Measurements from ENCODE around the gene RXRA. TPM values are rescaled to one million over a fixed set of nuclear protein-coding genes. Genes with fewer than 3 reads are reported as not detected.

The RXRA gene
- total RNA-seq, 1 donor from 2014 or later: 89.0 TPM

DNA sequence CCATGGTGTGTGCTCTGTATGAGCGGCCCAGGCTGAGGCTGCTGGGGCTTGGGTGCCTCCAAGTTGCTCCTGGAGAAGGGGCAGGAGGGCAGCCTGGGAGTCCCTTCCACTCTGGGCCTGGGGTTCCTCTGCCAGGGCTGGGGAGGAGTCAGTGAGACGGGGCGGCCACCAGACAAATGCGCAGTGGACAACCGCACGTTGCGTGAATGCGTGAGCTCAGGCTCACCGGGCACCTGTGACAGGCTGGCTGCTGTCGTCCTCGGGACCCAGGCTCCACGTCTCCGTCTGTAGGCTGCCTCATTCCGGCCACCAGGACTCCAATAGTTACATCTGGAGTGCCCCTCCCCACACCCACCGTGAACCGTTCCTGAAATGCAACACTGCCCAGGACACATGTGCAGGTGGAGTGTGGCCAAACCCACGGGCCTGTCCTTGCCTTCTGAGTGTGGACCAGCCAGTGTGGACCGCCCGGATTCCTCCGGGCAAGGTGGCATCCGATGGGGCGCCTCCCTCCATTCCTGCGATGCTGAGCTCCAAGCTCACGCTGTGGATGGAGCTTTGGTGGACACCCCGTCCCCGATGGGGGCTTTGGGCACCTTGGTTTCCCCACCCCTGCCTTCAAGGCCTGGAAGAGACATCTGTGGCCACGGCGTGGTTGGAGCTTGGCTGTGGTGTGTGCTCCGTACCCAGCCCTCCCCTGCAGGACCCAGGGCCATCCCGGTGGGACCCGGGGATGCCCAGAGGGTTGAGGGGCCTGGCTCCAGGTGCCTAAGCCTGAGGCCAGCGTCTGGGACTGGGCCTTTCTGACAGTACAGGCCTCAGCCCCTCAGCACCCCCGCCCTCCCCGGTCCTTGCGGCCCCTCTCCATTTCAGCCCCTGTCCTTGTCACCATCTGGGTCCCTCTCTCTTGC lies 34.0 kb upstream of the RXRA start:
- intact Hi-C loops (cut with DNase I): no loop called here
- DNase-seq: peak; percentile 33
- ATAC-seq (ENCODE audit: poor library complexity): no peak

DNA sequence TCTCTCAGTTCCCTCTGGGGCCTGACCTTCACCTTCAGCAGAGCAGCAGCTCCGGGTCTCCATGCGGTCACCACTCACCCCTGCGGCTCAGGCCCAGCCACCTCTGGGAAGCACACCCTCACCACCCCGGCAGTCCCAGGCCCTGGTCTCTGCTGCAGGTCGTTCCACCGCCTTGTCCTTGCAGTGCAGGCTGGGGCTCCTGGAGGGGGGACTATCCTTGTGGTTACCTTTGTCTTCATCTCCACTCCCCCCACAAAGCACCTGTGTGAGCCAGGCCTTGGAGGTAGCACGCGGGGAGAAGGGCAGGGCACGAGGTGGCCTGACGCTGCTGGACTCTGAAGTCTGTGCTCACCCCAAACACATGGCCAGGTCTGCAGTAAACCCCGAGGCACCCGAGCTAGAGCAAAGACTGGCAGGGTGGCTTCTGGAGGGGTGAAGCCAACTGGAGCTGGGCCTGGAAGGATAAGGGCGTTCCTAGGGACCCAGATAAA lies 33.2 kb upstream of the RXRA start:
- intact Hi-C loops (cut with DNase I): no loop called here
- no peak for ATAC-seq (ENCODE audit: poor library complexity)
- DNase-seq: peak; percentile 22

DNA sequence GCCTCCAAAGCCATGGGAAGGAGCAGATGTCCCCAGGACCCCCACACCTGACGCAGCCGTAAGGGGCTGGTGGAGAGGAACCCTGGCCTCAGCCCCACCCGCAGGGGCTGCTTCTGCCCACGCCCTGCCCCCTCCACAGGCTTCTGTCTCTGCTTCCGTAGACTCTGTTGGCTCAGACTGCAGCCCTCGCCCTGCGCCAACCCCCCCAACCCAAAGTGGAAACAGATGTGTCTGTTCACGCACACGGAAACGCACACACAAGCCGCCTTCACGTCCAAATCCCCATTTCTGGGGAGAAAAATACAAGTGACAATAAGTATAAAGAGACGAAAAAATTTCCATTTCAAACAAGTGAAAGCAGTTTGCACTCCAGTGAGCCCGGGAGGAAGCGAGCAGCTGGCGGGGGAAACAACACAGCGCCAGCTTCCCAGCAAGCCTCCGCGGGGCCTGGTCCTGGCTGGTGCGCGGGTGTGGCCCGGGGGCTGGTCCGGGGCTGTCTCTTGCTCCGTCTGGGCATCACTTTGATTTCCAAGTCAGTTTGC lies 32.6 kb upstream of the RXRA start:
- ATAC-seq (ENCODE audit: poor library complexity): peak; percentile 43
- intact Hi-C loops (cut with DNase I): no loop called here
- peak; percentile 55 for DNase-seq

GRCh38 chr9:134294153-134295071 lies 31.8 kb upstream of the RXRA start:
- intact Hi-C loops (cut with DNase I): no loop called here
- DNase-seq (peak; percentile 81), ATAC-seq (ENCODE audit: poor library complexity) (peak; percentile 64)

DNA sequence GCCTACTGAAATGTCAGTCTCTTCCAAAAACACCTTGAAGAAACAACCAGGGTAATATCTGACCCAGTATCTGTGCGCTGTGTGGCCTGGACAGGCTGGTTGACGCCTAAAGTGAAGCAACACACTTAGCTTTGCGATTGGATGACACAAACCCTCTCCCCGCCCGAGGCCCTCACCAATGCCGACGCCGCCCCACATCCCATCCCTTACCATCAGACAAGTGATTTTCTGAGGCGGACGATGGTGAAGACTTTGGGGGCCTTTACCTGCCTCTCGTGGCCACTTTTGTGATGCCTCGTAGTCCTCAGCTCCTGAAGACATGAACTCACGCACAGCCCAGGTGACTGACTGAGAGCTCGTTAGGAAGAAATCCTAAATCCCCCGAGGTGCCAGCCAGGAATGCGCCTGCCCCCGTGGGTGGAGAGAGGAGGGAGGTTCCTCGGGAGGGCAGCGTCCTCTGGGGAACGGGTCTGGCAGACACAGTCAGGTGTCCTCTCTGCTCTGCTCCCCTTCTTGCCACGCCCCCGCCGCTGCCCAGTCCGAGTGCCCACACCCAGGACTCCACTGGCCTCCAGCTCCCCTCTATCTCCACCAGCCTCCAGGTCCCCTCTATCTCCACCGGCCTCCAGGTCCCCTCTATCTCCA lies 31.0 kb upstream of the RXRA start:
- peak; percentile 39 for DNase-seq
- intact Hi-C loops (cut with DNase I): no loop called here
- no peak for ATAC-seq (ENCODE audit: poor library complexity)

DNA sequence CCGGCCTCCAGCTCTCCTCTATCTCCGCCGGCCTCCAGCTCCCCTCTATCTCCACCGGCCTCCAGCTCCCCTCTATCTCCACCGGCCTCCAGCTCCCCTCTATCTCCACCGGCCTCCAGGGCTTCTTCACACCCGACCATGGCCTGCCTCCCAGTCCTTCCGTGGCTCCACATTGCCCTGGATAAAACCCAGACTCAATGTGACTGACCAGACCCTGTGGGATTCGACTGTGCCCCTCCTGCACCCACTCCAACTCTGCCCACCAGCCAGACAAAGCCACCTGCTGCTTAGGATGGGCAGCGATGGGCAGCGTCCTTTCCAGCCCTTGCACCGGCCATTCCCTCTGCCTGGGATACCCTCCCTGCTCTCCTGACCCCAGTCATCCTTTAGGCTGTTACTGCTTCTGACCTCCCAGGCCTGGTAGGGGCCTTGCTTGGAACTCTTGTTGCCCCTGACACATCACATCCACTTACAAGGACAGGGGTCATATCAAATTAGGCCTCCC lies 30.5 kb upstream of the RXRA start:
- intact Hi-C loops (cut with DNase I): no loop called here
- ATAC-seq (ENCODE audit: poor library complexity) (no peak), DNase-seq (no peak)

DNA sequence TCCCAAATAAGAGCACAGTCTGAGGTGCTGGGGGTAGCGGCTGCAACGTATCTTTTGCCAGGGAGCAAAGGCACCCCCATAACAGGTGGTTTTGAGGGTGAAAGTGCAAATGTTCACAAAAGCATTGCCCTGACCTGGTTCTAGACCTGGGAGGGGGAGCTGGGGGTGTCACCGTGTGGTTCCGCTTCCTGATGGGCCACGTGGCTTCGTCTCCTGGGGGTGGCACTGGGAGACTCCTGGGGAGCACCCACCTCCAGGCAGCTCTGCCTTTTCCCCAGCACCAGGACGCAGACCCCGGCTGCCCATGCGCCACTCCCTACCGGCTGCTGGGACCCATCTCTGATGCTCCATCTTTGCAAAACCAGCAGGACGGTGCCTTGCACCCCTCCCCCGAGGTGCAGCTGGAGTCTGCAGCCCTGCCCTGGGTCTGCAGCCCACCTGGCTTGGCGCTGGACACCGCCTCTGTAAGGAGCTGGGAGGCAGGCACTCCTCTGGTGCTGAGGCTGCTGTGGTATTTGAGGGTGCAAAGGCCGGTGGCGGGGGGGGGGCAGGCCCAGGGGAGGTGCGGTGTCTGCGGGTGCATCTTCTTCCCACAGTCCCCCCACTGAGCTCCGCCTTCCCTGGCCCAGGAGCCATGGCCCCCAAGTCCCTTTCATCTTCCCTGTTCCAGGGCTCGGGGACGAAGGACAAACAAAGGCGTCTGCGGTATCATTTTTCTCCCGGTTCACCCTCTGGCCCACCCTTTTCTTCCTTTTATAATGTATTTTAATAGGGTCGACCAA lies 29.8 kb upstream of the RXRA start:
- intact Hi-C loops (cut with DNase I): no loop called here
- DNase-seq (peak; percentile 40), ATAC-seq (ENCODE audit: poor library complexity) (no peak)

GRCh38 chr9:134297083-134297410 lies 29.2 kb upstream of the RXRA start:
- DNase-seq: peak; percentile 34

GRCh38 chr9:134297576-134297975 lies 28.7 kb upstream of the RXRA start:
- intact Hi-C loops (cut with DNase I): no loop called here
- DNase-seq (peak; percentile 34), ATAC-seq (ENCODE audit: poor library complexity) (no peak)

More at GRCh38 chr9:134297083-134297410, 29.2 kb upstream of the RXRA start:
- ATAC-seq (ENCODE audit: poor library complexity): no peak
- intact Hi-C loops (cut with DNase I): no loop called here

- DNase-seq: no peak
- intact Hi-C loops (cut with DNase I): no loop called here
- no peak for ATAC-seq (ENCODE audit: poor library complexity)
Observed at GRCh38 chr9:134298000-134298399, 28.3 kb upstream of the RXRA start.

- DNase-seq (no peak), ATAC-seq (ENCODE audit: poor library complexity) (no peak)
- intact Hi-C loops (cut with DNase I): no loop called here
Observed at GRCh38 chr9:134299068-134299467, 27.2 kb upstream of the RXRA start.

DNA sequence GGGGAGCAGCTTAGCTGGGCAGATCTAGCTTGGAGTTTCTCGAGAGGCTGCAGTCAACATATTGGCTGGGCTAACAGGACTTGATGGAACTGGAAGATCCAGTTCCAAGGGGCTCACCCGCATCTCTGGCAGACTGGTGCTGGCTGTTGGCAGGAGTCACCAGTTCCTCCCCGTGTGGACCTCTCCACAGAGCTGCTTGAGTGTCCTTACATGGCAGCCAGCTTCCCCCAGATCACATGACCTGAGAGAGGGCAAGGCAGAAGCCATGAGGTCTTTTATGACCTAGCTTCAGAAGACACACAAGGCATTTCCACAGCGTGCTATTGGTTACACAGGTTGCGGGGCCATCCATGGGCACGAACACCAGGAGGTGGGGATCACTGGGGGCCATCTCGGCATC lies 26.4 kb upstream of the RXRA start:
- peak; percentile 42 for DNase-seq
- intact Hi-C loops (cut with DNase I): no loop called here
- no peak for ATAC-seq (ENCODE audit: poor library complexity)

- peak; percentile 31 for DNase-seq
- intact Hi-C loops (cut with DNase I): no loop called here
Observed at GRCh38 chr9:134301387-134302129, 24.7 kb upstream of the RXRA start.

GRCh38 chr9:134302130-134302817 lies 24.0 kb upstream of the RXRA start:
- intact Hi-C loops (cut with DNase I): no loop called here
- no peak for ATAC-seq (ENCODE audit: poor library complexity)

More at GRCh38 chr9:134301387-134302129, 24.7 kb upstream of the RXRA start:
- no peak for ATAC-seq (ENCODE audit: poor library complexity)

GRCh38 chr9:134303601-134304000 lies 22.7 kb upstream of the RXRA start:
- intact Hi-C loops (cut with DNase I): no loop called here
- ATAC-seq (ENCODE audit: poor library complexity) (no peak), DNase-seq (peak; percentile 11)

More at GRCh38 chr9:134302130-134302817, 24.0 kb upstream of the RXRA start:
- no peak for DNase-seq

DNA sequence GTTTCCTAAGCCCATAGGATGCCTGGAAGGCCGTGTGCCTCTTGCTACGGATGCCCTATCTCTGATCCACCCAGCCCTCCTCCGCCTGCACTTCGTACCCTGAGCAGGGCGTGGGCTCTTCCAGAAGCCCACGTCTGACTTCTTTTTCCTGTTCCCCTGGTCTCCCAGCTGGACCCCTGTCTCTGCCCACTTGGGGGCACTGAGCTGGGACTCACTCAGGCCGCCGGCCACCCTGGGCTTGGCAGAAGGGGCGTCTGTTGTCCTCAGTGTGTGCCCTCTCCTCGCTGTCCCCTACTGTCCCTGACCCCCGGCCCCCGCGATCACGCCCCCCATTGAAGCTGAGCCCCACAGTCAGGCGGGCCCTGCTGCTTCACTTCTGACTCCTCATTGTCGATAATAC lies 22.0 kb upstream of the RXRA start:
- ATAC-seq (ENCODE audit: poor library complexity): no peak
- peak; percentile 23 for DNase-seq
- intact Hi-C loops (cut with DNase I): no loop called here

DNA sequence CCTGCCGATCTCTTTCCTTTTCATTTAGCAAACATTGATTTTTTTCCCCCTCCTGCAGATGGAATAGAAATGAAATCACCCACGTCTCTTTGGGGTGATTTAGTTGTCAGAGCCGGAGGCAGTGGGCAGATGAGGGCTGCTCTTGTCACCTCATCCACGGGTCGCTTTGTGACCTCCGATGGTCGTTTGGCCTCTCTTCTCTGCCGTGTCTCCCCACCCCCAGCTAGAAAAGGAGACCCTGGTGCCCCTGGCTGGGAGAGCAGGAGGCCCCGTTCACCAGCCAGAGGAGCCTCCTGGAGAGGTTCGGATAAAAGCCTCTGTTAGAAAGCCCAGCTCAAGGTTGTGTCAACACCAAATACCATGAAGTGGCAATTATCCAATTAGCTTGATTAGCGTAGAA lies 21.6 kb upstream of the RXRA start:
- ATAC-seq (ENCODE audit: poor library complexity): no peak
- intact Hi-C loops (cut with DNase I): no loop called here
- no peak for DNase-seq
